DOHH2 (cell line): ENCODE measurements around the gene TEPSIN.

Experiments used
- H3F3A ChIP-seq: fragments of 200-600 bp; sonication (generic), shearing (Covaris generic); 2 replicates; pipeline ENCODE4 v1.6.0; 2016; ENCODE audit warnings: antibody characterized with exemption, mild to moderate bottlenecking; ENCODE audit not compliant: control insufficient read depth, insufficient read depth
- H3K27ac ChIP-seq: fragments of 200-600 bp; sonication (generic); 2 replicates; pipeline ENCODE4 v1.5.1; 2014; ENCODE audit warnings: low read depth, mild to moderate bottlenecking, low read length, moderate library complexity
- H3K27me3 ChIP-seq: fragments of 200-600 bp; sonication (generic); 2 replicates; pipeline ENCODE4 v1.6.1; 2014; ENCODE audit warnings: mild to moderate bottlenecking, low read length, mixed read lengths; ENCODE audit not compliant: control insufficient read depth
- H3K36me3 ChIP-seq: fragments of 200-600 bp; sonication (generic); 2 replicates; pipeline ENCODE4 v1.6.1; 2014; ENCODE audit warnings: mild to moderate bottlenecking, low read length, moderate library complexity, mixed read lengths; ENCODE audit not compliant: control insufficient read depth
- H3K4me1 ChIP-seq: fragments of 200-600 bp; sonication (generic); 2 replicates; pipeline ENCODE4 v1.6.1; 2014; ENCODE audit warnings: mild to moderate bottlenecking, low read length, mixed read lengths; ENCODE audit not compliant: control insufficient read depth
- H3K4me2 ChIP-seq: fragments of 200-600 bp; sonication (generic); 2 replicates; pipeline ENCODE4 v1.6.0; 2014; ENCODE audit warnings: mild to moderate bottlenecking, low read length, moderate library complexity
- H3K4me3 ChIP-seq: fragments of 200-600 bp; sonication (generic); 2 replicates; pipeline ENCODE4 v1.5.1; 2014; ENCODE audit warnings: mild to moderate bottlenecking, low read length, mixed read lengths
- H3K79me2 ChIP-seq: fragments of 200-600 bp; sonication (generic); 2 replicates; pipeline ENCODE4 v1.6.1; 2014; ENCODE audit warnings: mild to moderate bottlenecking, low read length, mixed read lengths; ENCODE audit not compliant: control insufficient read depth
- H3K9me2 ChIP-seq: fragments of 200-600 bp; sonication (generic); replicated peaks from 2 replicates; pipeline ENCODE4 v1.6.1; 2014; ENCODE audit warnings: mild to moderate bottlenecking, low read length, mixed read lengths; ENCODE audit not compliant: control insufficient read depth
- H3K9me3 ChIP-seq: fragments of 200-600 bp; sonication (generic); 2 replicates; pipeline ENCODE4 v1.6.1; 2014; ENCODE audit warnings: antibody characterized with exemption, low read length, mixed read lengths; ENCODE audit not compliant: control insufficient read depth, insufficient read depth
- H4K20me1 ChIP-seq: fragments of 200-600 bp; sonication (generic); 2 replicates; pipeline ENCODE4 v1.6.0; 2014; ENCODE audit warnings: low read depth, mild to moderate bottlenecking, antibody characterized with exemption, low read length, moderate library complexity; ENCODE audit not compliant: control insufficient read depth, insufficient read depth
- CTCF ChIP-seq: fragments of 200-600 bp; sonication (generic); IDR thresholded peaks from one replicate; pipeline ENCODE4 v1.5.1; 2014; ENCODE audit warnings: antibody characterized with exemption, mild to moderate bottlenecking, low read depth, low read length; ENCODE audit not compliant: poor library complexity, severe bottlenecking
- EZH2phosphoT487 ChIP-seq: fragments of 200-600 bp; sonication (generic); IDR thresholded peaks from 2 replicates; pipeline ENCODE4 v1.6.1; 2017; ENCODE audit warnings: borderline replicate concordance, mild to moderate bottlenecking, antibody characterized with exemption, low read length, moderate library complexity, mixed read lengths

TEPSIN gene

DNA sequence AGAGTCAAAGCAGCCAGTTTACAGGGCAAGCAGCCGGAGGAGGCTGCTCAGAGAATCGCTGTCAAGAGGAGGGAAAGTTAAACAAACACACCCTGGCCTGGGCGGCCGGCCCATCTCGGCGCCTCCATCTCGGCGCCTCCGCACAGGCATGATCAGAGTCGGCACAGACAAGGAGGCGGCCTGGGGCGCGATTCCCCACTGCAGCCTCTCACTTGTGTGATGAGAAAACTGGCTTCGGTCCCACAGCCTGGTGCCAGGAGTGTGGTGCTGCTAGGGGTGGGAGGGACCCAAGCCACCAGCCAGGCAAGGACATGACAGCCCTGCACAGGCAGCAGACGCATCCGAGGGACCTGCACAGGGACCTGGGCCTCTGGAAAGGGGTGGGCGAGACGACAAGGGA lies 38.6 kb upstream of the TEPSIN start:
- H3K9me3 ChIP-seq = no peaks in the 10 kb centered on the region
- no peaks in the 10 kb centered on the region for H3K79me2 ChIP-seq
- no peaks in the 10 kb centered on the region for H4K20me1 ChIP-seq
- H3K36me3 ChIP-seq = peaks cover 30% of the 10 kb centered on the region; the same call in 1 of the 2 replicates
- H3K4me3 ChIP-seq = no peak overlapping the region
- H3K27ac ChIP-seq = no peak overlapping the region
- TF ChIP-seq EZH2phosphoT487 (no peak), CTCF (no peak)
- no peak overlapping the region for H3K4me2 ChIP-seq
- H3F3A ChIP-seq = no peaks in the 10 kb centered on the region
- H3K4me1 ChIP-seq = no peaks in the 10 kb centered on the region
- no peaks in the 10 kb centered on the region for H3K27me3 ChIP-seq
- H3K9me2 ChIP-seq = no peaks in the 10 kb centered on the region

DNA sequence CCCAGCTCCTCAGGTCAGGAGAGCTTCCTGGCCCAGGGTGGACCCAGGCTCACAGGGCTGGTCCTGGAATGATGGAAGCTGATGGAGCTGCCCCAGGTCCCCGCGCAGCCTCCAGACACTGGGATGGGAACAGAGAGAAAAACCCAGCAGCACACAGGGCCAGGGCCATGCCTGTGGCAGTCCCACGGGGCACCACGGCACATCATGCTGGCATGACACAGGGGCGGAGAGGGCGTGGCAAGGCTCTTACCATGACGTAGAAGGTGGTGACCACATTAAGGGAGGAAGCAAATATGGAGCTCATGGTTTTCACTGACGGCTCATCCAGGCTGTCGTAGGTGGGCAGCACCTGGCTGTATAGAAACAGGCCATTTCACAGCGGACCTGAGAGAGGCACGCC lies 37.9 kb upstream of the TEPSIN start:
- Histone ChIP-seq H3F3A (no peaks in the 10 kb centered on the region), H3K27me3 (no peaks in the 10 kb centered on the region), H3K4me2 (no peak overlapping the region), H3K4me3 (no peak overlapping the region), H3K36me3 (peaks cover 31% of the 10 kb centered on the region; the same call in 1 of the 2 replicates), H3K9me3 (no peaks in the 10 kb centered on the region), H3K9me2 (no peaks in the 10 kb centered on the region), H3K4me1 (no peaks in the 10 kb centered on the region), H4K20me1 (no peaks in the 10 kb centered on the region), H3K27ac (no peak overlapping the region), H3K79me2 (no peaks in the 10 kb centered on the region)
- TF ChIP-seq CTCF = no peak
- no peak for TF ChIP-seq EZH2phosphoT487

DNA sequence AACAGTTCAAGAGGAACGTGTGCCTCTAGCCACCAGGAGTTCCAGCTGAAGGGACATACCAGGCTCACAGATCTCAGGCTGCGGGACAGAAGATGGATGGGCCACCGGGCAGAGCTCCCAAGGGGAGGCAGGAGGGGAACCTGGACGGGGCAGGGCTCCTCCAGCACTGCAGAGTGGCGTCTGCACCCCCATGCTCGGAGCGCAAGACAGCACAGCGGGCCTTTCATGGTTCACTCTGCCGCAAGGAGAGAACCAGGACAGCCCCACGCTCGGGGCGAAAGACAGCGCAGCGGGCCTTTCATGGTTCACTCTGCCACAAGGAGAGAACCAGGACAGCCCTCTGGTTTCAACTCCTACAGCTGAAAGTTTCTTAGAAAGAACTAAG lies 35.6 kb upstream of the TEPSIN start:
- Histone ChIP-seq H4K20me1 (no peaks in the 10 kb centered on the region), H3K79me2 (no peaks in the 10 kb centered on the region), H3K9me2 (no peaks in the 10 kb centered on the region), H3K9me3 (no peaks in the 10 kb centered on the region), H3K36me3 (peaks cover 31% of the 10 kb centered on the region; the same call in 1 of the 2 replicates), H3K27me3 (no peaks in the 10 kb centered on the region), H3K27ac (no peak overlapping the region), H3K4me3 (no peak overlapping the region), H3K4me1 (no peaks in the 10 kb centered on the region), H3K4me2 (no peak overlapping the region), H3F3A (no peaks in the 10 kb centered on the region)
- no peak for TF ChIP-seq CTCF
- no peak for TF ChIP-seq EZH2phosphoT487
